ENCODE data around the gene NELL2.

NELL2 gene

DNA sequence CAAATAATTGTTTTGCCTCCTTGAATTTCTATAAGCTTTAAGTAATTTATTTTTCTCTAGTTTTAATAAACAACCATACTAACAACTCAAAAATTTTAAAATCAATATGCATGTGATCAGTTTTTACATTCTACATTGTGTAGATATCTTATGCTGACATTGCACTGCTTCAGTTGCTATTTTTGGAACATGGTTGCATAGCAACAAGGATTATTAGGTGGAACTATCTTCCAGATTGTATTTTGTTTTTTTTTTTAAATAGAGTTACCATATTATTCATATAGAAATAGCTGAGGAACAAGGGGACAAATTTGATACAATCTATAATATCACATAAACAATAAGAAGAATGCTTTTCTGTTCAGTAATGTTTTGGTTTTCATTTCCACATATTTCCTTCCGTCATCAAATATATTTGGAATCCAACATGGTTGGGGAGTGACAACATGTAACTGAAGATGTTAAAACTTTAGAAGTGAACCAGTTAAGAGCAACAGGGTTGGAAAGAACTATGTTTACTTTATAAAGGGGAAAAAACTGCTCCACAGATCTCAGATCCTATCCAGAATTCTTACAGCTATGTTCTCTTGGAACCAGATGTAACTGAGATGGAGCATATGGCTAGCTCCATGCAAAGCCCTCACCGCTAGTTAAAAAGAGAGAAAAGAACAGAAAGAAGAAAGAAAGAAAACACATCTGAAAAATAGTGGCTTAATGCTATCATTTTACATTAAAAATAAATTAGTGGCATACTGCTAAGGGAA, 235.5 kb downstream of the NELL2 start:
- no peak overlapping the region for H3K27ac ChIP-seq
- TF ChIP-seq, protein P1, sequence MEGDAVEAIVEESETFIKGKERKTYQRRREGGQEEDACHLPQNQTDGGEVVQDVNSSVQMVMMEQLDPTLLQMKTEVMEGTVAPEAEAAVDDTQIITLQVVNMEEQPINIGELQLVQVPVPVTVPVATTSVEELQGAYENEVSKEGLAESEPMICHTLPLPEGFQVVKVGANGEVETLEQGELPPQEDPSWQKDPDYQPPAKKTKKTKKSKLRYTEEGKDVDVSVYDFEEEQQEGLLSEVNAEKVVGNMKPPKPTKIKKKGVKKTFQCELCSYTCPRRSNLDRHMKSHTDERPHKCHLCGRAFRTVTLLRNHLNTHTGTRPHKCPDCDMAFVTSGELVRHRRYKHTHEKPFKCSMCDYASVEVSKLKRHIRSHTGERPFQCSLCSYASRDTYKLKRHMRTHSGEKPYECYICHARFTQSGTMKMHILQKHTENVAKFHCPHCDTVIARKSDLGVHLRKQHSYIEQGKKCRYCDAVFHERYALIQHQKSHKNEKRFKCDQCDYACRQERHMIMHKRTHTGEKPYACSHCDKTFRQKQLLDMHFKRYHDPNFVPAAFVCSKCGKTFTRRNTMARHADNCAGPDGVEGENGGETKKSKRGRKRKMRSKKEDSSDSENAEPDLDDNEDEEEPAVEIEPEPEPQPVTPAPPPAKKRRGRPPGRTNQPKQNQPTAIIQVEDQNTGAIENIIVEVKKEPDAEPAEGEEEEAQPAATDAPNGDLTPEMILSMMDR (conservative IDR thresholded peaks at IDR 0.05) = no peak

DNA sequence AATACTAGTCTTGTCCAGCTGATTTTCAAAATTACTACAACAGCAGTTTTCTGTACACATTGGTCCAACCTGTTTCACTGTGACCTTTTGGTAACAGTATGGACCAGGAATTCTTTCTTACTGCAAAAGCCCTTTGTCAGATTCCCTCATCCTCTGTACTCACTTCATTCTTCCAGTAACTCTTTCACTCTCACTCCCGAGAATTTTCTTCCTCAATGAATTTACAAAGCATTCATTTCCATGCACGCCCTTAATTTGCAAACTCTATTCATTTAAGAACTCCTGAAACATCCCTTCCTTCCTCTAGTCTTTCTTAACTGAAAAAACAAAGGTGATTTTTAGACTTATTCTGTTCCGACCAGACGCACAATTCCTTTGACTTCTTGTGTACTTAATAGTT, 238.2 kb downstream of the NELL2 start:
- TF ChIP-seq, protein P1 (conservative IDR thresholded peaks at IDR 0.05) = no peak
- H3K27ac ChIP-seq = no peak overlapping the region

DNA sequence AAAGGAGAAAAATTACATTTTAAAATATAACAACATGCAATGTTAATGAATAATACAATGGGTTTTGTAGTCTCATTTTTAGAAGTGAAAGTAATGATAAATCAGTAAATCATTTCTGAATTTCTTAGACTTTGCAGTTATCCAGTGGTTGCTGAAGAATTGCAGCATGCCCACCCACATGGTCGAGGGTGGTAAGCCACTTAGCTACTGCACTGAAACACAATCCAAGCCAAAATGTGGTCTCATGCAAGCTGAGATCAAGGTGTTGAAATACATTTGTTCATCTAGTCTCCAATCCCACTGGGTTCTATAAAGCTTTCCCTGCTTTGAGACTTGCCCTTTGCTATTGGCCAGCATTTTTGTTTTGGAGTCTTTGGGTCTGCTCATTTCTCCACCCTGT, 247.9 kb downstream of the NELL2 start:
- TF ChIP-seq, protein P1 (conservative IDR thresholded peaks at IDR 0.05) = no peak
- H3K27ac ChIP-seq = no peak overlapping the region

DNA sequence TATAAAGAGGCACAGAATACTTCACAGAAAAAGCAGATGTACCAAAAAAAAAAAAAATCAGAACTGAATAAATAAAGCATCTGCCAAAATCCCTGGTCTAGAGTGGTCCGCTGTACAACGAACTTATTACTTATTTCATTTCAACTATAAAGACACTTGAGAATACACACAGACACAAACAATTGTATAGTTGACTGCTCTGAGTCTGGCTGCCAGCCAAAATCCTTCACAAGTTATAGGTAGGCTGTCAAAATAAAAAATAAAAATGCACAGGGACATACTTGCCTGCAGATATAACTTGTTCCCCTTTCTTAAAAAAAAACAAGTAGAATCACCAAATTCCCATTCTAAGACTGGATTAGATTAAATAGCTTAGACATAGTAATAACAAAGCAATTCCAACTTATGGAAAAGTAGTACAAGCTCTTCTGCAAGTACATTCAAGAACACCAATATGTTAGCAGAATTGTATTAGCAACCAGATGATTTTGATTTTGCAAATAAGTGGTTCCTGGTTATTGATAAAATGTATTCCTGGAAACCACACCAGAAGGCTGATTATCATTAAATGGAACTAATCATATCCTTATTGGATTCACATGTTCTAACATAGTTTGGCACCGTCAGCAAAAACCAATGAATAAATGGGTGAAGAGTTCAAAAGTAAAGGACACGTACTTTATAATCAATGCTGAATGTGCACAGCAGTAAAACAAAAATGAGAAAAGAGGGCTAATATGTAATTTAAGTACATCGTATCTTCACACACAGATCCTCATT, 248.5 kb downstream of the NELL2 start:
- H3K27ac ChIP-seq = no peak overlapping the region
- TF ChIP-seq, protein P1 (conservative IDR thresholded peaks at IDR 0.05) = no peak

DNA sequence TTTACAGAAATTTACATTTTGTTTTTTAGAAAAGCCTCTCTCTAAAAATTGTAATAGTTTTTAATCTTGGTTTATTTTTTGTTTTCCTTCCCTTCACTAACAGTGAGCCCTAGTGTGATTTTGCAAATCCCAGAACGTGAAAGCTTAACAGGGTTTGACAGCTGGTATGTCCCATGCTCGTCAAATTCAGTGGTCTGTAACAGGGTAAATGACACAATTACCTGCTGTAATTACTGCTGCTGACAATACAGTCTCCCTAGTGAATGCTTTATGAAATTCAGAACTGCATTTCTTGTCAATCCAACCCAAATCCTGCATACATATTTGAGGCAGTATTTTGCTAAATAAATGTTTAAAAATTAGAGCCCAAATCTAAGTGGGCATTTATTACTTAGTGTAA, 249.2 kb downstream of the NELL2 start:
- no peak overlapping the region for H3K27ac ChIP-seq
- TF ChIP-seq, protein P1 (conservative IDR thresholded peaks at IDR 0.05) = no peak

DNA sequence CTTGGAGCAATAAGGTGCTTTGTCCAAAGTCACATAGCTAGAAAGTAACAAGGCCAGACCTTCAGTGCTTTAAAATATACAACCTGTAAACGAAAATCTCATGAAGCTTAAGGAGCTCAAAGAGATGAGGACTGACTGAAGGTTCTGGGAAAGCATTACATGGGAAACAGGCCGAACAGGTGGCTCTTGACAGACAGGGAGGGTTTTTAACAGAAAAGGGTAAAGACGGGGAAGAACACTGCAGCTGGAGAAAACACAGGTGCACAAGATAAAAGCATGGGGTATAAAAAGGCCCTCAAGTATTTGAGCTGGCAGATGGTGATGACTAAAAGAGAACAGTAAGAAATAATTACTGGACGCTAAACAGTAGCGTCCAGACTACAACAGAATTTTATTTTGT, 257.2 kb downstream of the NELL2 start:
- TF ChIP-seq, protein P1 (conservative IDR thresholded peaks at IDR 0.05) = no peak
- no peak overlapping the region for H3K27ac ChIP-seq

DNA sequence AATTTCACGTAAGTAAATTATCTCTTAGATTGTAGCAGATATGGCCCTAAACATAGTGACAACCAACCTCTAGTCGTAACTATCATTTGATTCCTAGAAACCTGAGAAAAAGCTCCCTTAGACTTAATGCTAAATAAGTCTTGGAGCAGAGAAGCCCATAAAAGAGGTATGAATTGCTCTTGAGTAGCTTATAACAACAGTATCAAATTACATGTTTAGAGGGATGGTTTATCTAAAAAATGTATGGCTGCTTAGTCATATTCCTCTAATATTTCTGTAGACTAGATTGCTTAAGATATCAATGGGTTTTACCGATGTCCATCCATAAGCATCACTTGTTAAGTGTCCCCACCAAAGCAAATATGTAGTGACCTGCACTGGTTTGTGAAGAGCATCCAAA, 259.7 kb downstream of the NELL2 start:
- TF ChIP-seq, protein P1 (conservative IDR thresholded peaks at IDR 0.05) = no peak
- no peak overlapping the region for H3K27ac ChIP-seq

All from VCaP (cell line).